A673 (cell line): ENCODE data around the gene PFKL. TPM values are rescaled to one million over a fixed set of nuclear protein-coding genes. Genes with fewer than 3 reads are reported as not detected.

Source experiments
- BruUV-seq: library from RNA; stranded (reverse); fragments of 400-500 nt; replicated peaks from 2 replicates; lab custom pipeline; 2021; lab: Mats Ljungman, UMichigan
- CTCF ChIA-PET: fragments of 300-600 bp; sonication (Branson Sonifier 250); formaldehyde crosslinking; loops from one replicate; lab custom pipeline; 2022; ENCODE audit warnings: antibody characterized with exemption; lab: Charles Lee
- POLR2A ChIA-PET: fragments of 300-600 bp; sonication (Branson Sonifier 250); formaldehyde crosslinking; loops from one replicate; lab custom pipeline; 2022; ENCODE audit warnings: antibody characterized with exemption; ENCODE audit not compliant: low non-redundant PET; lab: Charles Lee
- DNase-seq: peaks from one replicate; pipeline ENCODE4 v3.0.0-alpha.2; 2015; ENCODE audit warnings: low spot score
- H3K27ac ChIP-seq: fragments of 200-600 bp; sonication (generic); 2 replicates; pipeline ENCODE4 v1.5.1; 2016; ENCODE audit warnings: mixed run types, low read depth, mild to moderate bottlenecking, mixed read lengths, antibody characterized with exemption, low read length; ENCODE audit not compliant: poor library complexity, severe bottlenecking
- H3K27me3 ChIP-seq: fragments of 200-600 bp; sonication (generic); replicated peaks from 2 replicates; pipeline ENCODE4 v1.6.1; 2017; ENCODE audit warnings: mixed run types, low read depth, mild to moderate bottlenecking, mixed read lengths, antibody characterized with exemption, low read length; ENCODE audit not compliant: insufficient read depth, poor library complexity
- H3K36me3 ChIP-seq: fragments of 200-600 bp; sonication (generic); 2 replicates; pipeline ENCODE4 v1.6.1; 2016; ENCODE audit warnings: mixed run types, mild to moderate bottlenecking, mixed read lengths, antibody characterized with exemption, low read length; ENCODE audit not compliant: insufficient read depth, poor library complexity, severe bottlenecking
- H3K4me1 ChIP-seq: fragments of 200-600 bp; sonication (generic); 2 replicates; pipeline ENCODE4 v1.6.1; 2017; ENCODE audit warnings: mixed run types, mild to moderate bottlenecking, mixed read lengths, antibody characterized with exemption, low read length; ENCODE audit not compliant: insufficient read depth, poor library complexity, severe bottlenecking
- H3K4me3 ChIP-seq: fragments of 200-600 bp; sonication (generic); 2 replicates; pipeline ENCODE4 v1.5.1; 2016; ENCODE audit warnings: low read depth, mixed run types, mild to moderate bottlenecking, mixed read lengths, low read length; ENCODE audit not compliant: poor library complexity, severe bottlenecking
- H3K9me3 ChIP-seq: fragments of 200-600 bp; sonication (generic); 2 replicates; pipeline ENCODE4 v1.6.1; 2016; ENCODE audit warnings: mixed run types, low read depth, mild to moderate bottlenecking, mixed read lengths, antibody characterized with exemption, low read length; ENCODE audit not compliant: poor library complexity, severe bottlenecking
- EZH2 ChIP-seq: fragments of 200-600 bp; sonication (generic); IDR thresholded peaks from 2 replicates; pipeline ENCODE4 v1.6.1; 2017; ENCODE audit warnings: borderline replicate concordance, low read depth, mild to moderate bottlenecking, mixed read lengths, antibody characterized with exemption, low read length; ENCODE audit not compliant: poor library complexity, severe bottlenecking
- intact Hi-C: fragments of 100-400 bp; cut with micrococcal nuclease; formaldehyde crosslinking; loops from one replicate; pipeline ENCODE4 v1.10.0; 2022; ENCODE audit not compliant: unreplicated experiment
- total RNA-seq: library from RNA; stranded (reverse); gene quantifications from 2 replicates; pipeline ENCODE4 v1.2.3, GENCODE V29; 2021
- TF ChIP-seq, protein P1 (sequence below): fragments of 300-800, 200-600 bp; sonication (generic); conservative IDR thresholded peaks from 2 replicates; pipeline ENCODE4 v1.5.1; 2017; ENCODE audit warnings: low read depth, mild to moderate bottlenecking, antibody characterized with exemption, low read length, moderate library complexity, mixed read lengths

PFKL gene
- total RNA-seq, 1 experiment from 2014 or later = 112 TPM

GRCh38 chr21:44260791-44261631, 38.8 kb upstream of the PFKL start:
- intact Hi-C loops = no loop called here
- Histone ChIP-seq H3K4me1 (no peaks in the 10 kb centered on the region), H3K9me3 (no peaks in the 10 kb centered on the region), H3K36me3 (no peaks in the 10 kb centered on the region), H3K4me3 (no peak overlapping the region), H3K27ac (no peak overlapping the region), H3K27me3 (no peaks in the 10 kb centered on the region)
- TF ChIP-seq, protein P1, sequence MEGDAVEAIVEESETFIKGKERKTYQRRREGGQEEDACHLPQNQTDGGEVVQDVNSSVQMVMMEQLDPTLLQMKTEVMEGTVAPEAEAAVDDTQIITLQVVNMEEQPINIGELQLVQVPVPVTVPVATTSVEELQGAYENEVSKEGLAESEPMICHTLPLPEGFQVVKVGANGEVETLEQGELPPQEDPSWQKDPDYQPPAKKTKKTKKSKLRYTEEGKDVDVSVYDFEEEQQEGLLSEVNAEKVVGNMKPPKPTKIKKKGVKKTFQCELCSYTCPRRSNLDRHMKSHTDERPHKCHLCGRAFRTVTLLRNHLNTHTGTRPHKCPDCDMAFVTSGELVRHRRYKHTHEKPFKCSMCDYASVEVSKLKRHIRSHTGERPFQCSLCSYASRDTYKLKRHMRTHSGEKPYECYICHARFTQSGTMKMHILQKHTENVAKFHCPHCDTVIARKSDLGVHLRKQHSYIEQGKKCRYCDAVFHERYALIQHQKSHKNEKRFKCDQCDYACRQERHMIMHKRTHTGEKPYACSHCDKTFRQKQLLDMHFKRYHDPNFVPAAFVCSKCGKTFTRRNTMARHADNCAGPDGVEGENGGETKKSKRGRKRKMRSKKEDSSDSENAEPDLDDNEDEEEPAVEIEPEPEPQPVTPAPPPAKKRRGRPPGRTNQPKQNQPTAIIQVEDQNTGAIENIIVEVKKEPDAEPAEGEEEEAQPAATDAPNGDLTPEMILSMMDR = no peak
- TF ChIP-seq EZH2 = no peak
- DNase-seq = no peak
- POLR2A ChIA-PET = no interaction called here
- CTCF ChIA-PET = no interaction called here
- BruUV-seq = no TSS peak

DNA sequence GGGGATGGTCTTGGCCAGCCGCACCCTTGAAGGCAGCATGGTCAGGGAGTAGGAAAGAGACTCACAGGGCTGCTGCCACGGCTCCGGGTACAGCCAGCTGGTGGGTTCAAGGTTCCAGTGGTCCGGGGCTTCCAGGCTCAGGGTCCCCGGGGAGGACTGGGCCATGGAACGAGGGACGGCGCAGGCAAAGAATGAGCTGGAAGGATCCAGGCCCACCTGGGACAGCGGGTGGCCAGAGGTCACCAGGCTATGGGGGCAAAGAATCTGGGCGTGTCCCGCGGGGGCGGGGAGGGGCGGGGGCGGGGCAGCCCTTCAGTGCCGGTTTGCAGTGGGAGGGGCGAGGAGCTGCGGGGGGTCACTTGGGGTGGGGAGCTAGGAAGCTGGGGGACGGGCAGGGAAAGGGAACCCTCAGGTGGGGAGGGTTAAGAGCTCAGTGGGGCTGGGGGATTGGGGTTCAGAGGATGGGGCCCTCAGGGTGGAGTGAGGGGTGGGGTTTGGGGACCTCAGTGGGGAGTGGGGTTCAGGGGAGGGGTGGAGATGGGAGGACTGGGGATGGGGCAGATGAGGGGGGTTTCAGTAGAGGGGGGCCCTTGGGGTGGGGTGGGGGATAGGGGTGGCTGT, 38.1 kb upstream of the PFKL start, which contains the start of gene DNMT3L:
Gene DNMT3L, minus strand, starts transcription at position 223 of the 621 bp plus-strand sequence. CDS start 638 bp downstream, outside the sequence.
- no peak for DNase-seq
- intact Hi-C loops = no loop called here
- CTCF ChIA-PET = no interaction called here

DNA sequence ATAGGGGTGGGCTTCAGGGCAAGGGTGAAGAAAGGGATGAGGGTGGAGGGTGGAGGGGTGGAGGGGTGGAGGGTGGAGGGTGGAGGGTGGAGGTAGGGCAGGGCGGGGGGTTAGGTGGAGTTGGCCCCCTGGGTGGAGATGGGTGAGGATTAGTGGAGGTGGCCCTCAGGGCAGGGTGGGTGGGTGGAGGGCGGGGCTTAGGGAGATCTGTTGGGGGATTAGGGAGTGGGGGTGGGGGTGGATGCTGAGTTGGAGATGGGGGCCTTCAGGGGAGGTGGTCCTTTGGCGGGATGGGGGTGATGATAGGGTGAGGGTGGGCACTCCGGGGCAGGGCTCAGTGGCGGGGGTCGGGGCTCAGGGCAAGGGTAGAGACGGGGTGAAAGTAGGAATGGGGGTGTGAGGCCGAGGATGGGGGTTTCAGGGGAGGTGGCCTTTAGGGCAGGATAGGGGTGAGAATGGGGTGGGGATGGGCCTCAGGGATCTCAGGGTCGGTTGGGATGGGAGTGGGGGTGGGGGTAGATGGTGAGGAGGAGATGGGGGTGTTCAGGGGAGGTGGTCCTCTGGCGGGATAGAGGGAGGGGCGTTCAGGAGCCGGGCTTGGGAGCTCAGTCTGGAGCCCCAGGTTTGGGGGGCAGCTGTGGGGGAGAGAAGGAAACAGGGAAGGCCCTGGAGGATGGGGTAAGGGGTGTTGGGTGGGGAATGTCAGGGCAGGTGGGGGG, 37.4 kb upstream of the PFKL start:
- ChIA-PET CTCF (no interaction called here), POLR2A (no interaction called here)
- intact Hi-C loops = no loop called here
- H3K27ac ChIP-seq = no peak overlapping the region
- TF ChIP-seq, protein P1 = no peak
- no peak for TF ChIP-seq EZH2
- BruUV-seq = no TSS peak
- H3K4me3 ChIP-seq = no peak overlapping the region
- no peaks in the 10 kb centered on the region for H3K27me3 ChIP-seq
- no peak for DNase-seq
- no peaks in the 10 kb centered on the region for H3K4me1 ChIP-seq
- H3K36me3 ChIP-seq = no peaks in the 10 kb centered on the region
- H3K9me3 ChIP-seq = no peaks in the 10 kb centered on the region

More for the DNA sequence above, 38.1 kb upstream of the PFKL start, which contains the start of gene DNMT3L:
- POLR2A ChIA-PET = no interaction called here
- no peaks in the 10 kb centered on the region for H3K9me3 ChIP-seq
- TF ChIP-seq EZH2 = no peak
- TF ChIP-seq, protein P1 = no peak
- no peaks in the 10 kb centered on the region for H3K4me1 ChIP-seq
- H3K27ac ChIP-seq = no peak within 1 kb of the TSS
- no peak within 1 kb of the TSS for H3K4me3 ChIP-seq
- BruUV-seq = no TSS peak
- H3K36me3 ChIP-seq = no peaks in the 10 kb centered on the region
- H3K27me3 ChIP-seq = no peaks in the 10 kb centered on the region
